GM21786 (cell line): ENCODE results near the gene FLAD1.

Experiments
- ATAC-seq: cut with Tn5 transposase; IDR thresholded peaks from one replicate; pipeline ENCODE4 v1.9.1; 2021; ENCODE audit not compliant: unreplicated experiment

The FLAD1 gene

GRCh38 chr1:154951901-154952657 lies 31.1 kb upstream of the FLAD1 start:
- no peak for ATAC-seq

- no peak for ATAC-seq
These were observed 30.5 kb upstream of the FLAD1 start for GRCh38 chr1:154952664-154953063.

DNA sequence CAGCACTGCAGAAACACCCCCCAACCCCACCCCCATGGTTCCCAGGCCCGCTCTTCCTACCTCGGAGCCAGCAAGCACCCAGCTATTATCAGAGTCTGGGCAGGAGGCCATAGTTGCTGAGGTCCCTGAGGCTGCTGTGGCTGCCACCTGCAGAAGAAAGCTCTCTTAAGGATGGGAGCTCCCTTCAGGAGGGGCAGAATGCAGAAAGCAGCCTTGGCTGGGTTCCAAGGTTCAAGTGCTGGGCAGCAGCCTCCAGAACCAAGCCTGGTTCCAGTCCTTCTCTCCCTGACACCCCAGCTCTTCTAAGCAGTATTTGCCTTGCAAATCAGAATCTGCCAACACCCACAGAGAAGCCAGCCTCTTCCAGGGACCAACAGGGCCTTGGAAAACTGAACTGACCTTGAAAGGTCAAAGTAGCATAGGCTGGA lies 29.5 kb upstream of the FLAD1 start:
- ATAC-seq: no peak

GRCh38 chr1:154954541-154954940 lies 28.6 kb upstream of the FLAD1 start:
- ATAC-seq: no peak

DNA sequence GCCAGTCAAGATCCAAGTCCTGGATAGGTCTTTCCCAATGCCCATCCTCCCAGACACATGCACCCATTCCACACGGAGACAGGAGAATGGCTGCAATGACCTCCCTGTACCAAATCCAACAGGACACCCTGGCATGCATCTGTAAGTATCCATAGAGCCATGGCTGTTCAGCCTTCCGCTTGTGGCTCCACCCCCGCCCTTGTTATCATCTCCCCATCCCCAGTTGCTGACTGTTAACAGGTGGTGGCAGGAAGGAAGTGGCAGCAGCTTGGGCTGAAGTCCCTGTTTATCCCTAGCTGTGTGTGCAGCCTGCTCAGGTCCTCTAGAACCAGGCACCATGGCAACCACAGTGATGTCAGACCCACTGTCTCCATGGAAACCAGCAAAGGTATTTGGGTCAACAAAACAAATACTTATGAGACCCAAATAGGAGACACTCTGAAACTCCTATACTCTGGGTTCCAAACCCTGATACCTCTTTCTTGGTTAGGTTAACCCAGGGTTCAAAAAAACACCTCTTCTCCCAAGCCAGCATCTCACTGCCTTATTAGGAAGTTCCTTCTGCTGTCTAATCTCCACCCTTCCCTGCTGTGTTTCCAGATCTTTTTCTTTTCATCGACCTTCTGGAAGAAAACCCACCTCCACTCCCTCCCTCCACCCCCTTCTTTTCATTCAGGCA lies 28.0 kb upstream of the FLAD1 start:
- peak; percentile 56 for ATAC-seq

DNA sequence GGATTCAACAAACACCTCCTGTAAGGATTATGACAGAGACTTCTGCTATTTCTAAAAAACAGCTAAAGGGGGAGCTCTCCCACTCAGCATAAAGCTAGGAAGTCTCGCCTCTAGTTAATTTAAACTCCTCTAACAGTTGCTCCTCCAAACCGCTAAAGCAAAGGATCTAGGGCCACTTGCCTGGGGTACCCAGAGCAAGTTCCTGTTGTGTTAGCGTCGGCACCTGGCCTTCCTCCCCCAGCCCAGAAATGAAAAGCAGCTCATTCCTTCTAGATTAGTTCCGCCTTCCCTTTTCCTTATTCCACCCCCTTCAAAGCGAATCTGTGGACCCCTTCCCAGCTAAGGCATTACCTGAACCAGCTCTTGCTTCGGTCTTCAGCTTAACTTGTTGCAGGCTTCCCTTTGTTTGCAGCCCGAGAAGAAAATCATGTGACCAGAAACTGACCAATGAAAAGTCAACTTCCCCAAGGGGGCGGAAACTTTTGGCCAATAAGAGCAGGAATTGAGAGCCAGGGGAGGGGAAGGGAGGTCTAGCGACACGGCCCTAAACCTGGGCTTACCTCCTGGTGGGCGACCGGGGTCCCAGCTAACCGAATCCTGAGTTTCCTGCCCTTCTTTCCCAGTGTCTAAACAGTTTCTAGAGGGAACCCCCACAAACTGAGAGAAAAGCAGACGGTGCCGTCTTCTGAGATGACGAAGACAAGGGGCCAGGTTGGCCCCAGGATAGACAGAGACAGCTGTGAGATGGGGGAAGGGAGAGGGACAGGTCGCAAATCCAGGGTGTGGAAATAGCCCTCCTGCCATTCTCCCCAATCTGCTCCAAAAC lies 27.2 kb upstream of the FLAD1 start, which contains the start of gene PBXIP1:
Gene PBXIP1, minus strand, starts transcription at position 382 of the 826 bp plus-strand sequence. CDS start 2,378 bp downstream, outside the sequence.
- ATAC-seq: peak; percentile 59

DNA sequence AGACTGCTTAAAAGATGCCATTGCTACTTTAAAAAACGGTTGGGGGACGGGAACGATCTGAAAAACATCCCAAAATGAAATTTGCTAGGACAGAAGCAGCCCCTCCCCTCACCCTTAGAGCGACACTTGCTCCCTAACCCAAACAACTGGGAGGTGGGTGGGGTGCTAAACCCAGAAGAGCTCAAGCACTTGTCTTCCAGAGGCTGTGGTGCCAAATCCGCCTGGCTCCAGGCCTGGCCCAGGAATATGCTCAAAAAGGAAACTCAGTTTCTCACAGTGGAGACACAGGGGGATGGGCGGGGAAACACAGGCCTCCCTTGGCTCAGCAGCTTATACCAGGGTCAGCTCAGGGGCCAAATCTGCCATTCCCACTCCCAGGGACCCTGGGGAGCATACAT lies 26.6 kb upstream of the FLAD1 start:
- ATAC-seq: no peak

- ATAC-seq: no peak
These were observed 26.0 kb upstream of the FLAD1 start for GRCh38 chr1:154957091-154957657.

DNA sequence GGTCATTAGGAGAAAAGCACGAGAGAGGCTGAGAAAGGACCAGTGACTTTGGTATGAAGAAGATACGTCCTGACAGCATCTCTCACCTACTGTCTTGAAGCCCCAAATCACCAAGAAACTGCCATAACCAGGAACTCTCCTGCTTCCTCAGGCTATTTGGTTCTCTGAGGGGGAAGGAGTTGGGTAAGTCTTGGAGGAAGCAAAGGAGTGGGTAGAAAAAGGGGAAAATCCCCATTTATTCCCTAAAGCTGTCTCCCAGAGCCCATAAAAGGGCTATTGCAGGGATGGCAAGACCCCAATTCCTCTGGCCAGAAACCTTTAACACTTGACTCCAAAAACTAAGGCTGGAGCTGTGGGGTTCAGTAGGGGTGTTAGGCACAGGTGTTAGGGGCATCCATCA lies 25.1 kb upstream of the FLAD1 start:
- ATAC-seq: no peak

DNA sequence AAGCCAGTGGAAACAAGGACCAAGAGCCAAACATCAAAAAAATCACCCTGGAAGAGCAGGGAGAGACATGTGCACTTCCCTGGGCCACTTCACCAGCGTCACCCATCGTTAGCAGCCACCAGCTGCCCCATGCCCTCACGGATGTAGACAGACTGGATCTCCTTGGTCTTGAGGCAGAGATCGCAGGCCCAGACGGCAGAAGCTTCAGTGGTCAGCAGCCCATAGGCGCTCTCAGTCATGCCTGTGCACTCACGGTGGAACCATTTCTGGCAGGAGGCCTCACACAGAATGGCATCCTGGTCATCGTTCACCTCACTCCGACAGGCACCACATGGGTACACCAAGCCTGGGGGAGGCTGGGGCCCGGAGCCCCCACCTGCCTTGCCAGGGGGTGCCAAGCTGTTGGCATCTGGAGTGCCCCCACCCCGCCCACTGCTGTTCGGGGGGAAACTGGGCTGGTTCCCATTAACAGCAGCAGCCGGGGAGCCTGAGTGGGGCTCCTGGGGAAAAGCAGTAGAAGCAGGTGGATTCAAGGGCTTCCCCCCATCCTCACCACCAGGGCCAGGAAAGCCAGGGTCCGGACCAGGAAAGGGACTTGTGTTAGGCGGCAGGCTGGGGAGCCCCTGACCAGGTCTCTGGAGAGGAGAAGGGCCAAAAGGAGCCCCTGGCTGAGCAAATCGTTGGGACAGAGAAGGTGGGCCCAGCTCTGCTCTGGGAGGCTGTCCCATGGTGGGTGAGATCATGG lies 24.3 kb upstream of the FLAD1 start:
- ATAC-seq: no peak

DNA sequence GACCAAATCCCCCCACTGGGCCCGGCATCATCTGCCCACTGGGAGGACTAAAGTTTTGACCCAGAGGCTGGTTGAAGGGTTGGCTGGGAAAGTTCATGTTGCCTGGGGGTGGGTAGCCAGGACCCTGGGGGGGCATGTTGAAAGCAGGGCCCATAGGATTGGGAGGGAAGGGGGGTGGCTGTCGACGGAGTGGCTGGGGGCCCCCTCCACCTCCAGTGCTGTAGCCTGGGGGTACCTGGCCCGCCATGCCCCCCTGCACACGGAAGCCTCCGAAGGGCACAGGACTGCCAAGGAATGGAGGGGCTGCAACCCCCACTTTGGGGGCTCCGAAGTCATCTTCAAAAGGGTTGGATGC lies 23.7 kb upstream of the FLAD1 start:
- no peak for ATAC-seq

GRCh38 chr1:154960446-154961136 lies 22.6 kb upstream of the FLAD1 start:
- ATAC-seq: no peak

- peak; percentile 77 for ATAC-seq
These were observed 21.7 kb upstream of the FLAD1 start, which contains the start of gene PYGO2 for GRCh38 chr1:154961207-154962155. PYGO2 (minus strand) TSS chr1:154961782; CDS start chr1:154961576, 206 bp downstream.

DNA sequence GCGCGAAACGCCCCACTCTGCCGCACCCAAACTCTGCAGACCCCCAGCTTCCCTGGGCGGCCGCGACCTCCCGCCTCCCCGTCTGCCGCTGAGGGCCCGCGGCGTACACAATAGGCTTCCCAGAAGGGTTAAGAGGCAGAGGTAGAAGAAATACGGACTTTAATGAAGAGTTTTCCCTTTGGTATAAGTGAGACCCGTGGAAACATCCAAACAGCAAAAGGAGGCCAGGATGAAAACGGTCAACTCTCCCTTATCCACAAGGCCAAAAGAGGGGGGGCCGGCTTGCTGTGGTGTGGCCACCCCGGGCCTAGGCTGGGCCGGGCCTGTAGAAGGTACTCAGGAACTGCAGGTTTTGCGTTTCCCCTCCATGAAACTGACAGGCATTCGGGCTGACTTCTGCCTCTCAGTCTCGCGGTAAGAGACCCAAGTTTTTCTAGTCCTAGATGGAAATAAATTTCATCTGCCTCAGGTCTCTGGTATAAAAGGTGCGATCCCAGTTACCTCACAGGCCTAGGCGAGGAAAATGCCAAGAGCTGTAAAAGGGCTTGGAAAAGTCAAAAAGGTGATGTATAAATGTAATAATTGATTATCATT lies 20.9 kb upstream of the FLAD1 start:
- ATAC-seq: no peak

GRCh38 chr1:154962795-154963330 lies 20.3 kb upstream of the FLAD1 start:
- ATAC-seq: no peak

DNA sequence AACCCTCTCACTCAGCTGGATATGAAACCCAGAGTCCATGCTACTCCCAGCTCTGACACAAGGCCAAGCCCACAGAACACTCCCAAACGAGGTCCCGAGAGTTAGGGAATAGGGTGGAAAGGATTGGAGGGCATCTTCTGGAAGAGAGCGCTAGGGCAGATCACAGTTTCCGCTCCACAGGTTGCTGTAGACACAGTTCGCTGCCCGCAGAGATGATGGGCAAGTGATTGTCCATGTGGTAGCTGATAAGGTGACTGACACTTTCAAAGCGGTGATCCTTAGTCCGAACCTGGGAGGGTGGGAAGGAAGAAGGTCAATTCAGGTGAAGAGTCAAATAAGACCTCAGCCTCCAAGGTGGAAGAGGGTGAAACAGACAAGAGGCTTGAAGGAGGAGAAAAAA lies 19.5 kb upstream of the FLAD1 start:
- ATAC-seq: no peak

GRCh38 chr1:154964359-154964758 lies 18.8 kb upstream of the FLAD1 start:
- no peak for ATAC-seq

GRCh38 chr1:154966111-154966510 lies 17.0 kb upstream of the FLAD1 start:
- no peak for ATAC-seq
